Osteocyte (in vitro differentiated cells): ENCODE data around the gene NSUN4. TPM values are rescaled to one million over a fixed set of nuclear protein-coding genes. Genes with fewer than 3 reads are reported as not detected.
A peak's percentile ranks its signal among the peaks of the same experiment; 100 is the strongest.
"Not testable (repeated sequence)": the region's sequence is repeated elsewhere in the genome, so short reads cannot be mapped to it uniquely, and the experiment has no call there.

Source experiments
- DNase-seq: peaks from one replicate; pipeline ENCODE4 v3.0.0; 2021; ENCODE audit warnings: mixed read lengths; ENCODE audit not compliant: unreplicated experiment; ENCODE audit errors: extremely low spot score
- H3K27ac Mint-ChIP-seq: one replicate; pipeline ENCODE4 v1.8.0; 2021; ENCODE audit warnings: mild to moderate bottlenecking, mixed read lengths; ENCODE audit not compliant: unreplicated experiment
- H3K27me3 Mint-ChIP-seq: one replicate; pipeline ENCODE4 v1.8.0; 2021; ENCODE audit warnings: mixed read lengths; ENCODE audit not compliant: unreplicated experiment
- H3K36me3 Mint-ChIP-seq: one replicate; pipeline ENCODE4 v1.8.0; 2021; ENCODE audit warnings: mixed read lengths; ENCODE audit not compliant: unreplicated experiment
- H3K4me1 Mint-ChIP-seq: one replicate; pipeline ENCODE4 v1.8.0; 2021; ENCODE audit warnings: mixed read lengths; ENCODE audit not compliant: unreplicated experiment
- H3K4me3 Mint-ChIP-seq: one replicate; pipeline ENCODE4 v1.8.0; 2021; ENCODE audit warnings: mild to moderate bottlenecking, moderate library complexity, mixed read lengths; ENCODE audit not compliant: unreplicated experiment
- H3K9me3 Mint-ChIP-seq: one replicate; pipeline ENCODE4 v1.8.0; 2021; ENCODE audit warnings: mixed read lengths; ENCODE audit not compliant: unreplicated experiment
- total RNA-seq: library from RNA; stranded (reverse); gene quantifications from 2 replicates; pipeline ENCODE4 v1.2.1, GENCODE V29; 2021
- TF ChIP-seq, protein P1 (sequence below): fragments of 200-600 bp; sonication (generic); IDR thresholded peaks from 2 replicates; pipeline ENCODE4 v1.5.0; 2021; ENCODE audit warnings: antibody characterized with exemption, mild to moderate bottlenecking, moderate library complexity

The NSUN4 gene
- total RNA-seq, 1 donor from 2014 or later, result 21.6 TPM

DNA sequence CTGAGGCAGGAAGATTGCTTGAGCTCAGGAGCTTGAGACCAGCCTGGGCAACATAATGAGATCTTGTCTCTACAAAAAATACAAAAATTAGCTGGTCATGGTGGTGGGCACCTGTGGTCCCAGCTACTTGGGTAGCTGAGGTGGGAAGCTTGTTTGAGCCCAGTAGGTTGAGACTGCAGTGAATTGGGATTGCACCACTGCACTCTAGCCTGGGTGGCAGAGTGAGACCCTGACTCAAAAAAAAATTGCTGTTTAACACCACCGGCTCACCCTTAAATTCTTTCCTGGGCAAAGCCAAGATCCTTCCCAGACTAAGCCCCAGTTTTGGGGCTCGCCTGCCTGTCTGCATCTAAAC, 6.6 kb upstream of the NSUN4 start:
- no peaks in the 10 kb centered on the region for H3K27me3 Mint-ChIP-seq
- no peak for DNase-seq
- TF ChIP-seq, protein P1, sequence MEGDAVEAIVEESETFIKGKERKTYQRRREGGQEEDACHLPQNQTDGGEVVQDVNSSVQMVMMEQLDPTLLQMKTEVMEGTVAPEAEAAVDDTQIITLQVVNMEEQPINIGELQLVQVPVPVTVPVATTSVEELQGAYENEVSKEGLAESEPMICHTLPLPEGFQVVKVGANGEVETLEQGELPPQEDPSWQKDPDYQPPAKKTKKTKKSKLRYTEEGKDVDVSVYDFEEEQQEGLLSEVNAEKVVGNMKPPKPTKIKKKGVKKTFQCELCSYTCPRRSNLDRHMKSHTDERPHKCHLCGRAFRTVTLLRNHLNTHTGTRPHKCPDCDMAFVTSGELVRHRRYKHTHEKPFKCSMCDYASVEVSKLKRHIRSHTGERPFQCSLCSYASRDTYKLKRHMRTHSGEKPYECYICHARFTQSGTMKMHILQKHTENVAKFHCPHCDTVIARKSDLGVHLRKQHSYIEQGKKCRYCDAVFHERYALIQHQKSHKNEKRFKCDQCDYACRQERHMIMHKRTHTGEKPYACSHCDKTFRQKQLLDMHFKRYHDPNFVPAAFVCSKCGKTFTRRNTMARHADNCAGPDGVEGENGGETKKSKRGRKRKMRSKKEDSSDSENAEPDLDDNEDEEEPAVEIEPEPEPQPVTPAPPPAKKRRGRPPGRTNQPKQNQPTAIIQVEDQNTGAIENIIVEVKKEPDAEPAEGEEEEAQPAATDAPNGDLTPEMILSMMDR, result no peak
- no peaks in the 10 kb centered on the region for H3K9me3 Mint-ChIP-seq
- H3K4me1 Mint-ChIP-seq, result peaks cover 2% of the 10 kb centered on the region
- no peak overlapping the region for H3K4me3 Mint-ChIP-seq
- no peak overlapping the region for H3K27ac Mint-ChIP-seq
- no peaks in the 10 kb centered on the region for H3K36me3 Mint-ChIP-seq

DNA sequence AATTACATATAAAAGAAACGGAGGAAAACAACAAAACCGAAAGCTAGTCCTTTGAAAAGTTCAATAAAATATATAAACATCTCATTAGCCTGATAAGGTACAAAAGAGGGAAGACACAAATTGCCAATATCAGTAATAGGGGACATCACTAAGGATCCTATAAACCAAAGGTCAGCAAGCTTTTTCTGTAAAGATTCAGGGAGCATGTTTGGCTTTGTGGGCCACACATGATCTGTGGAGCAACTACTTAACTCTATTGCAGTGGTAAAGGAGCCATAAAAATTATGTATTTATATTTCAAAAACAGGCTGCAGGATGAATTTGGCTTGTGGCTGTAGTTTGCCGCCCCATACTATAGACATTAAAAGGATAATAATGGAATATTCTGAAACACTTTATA, 5.5 kb upstream of the NSUN4 start:
- H3K9me3 Mint-ChIP-seq, result no peaks in the 10 kb centered on the region
- TF ChIP-seq, protein P1, result no peak
- no peaks in the 10 kb centered on the region for H3K36me3 Mint-ChIP-seq
- no peak overlapping the region for H3K27ac Mint-ChIP-seq
- H3K4me1 Mint-ChIP-seq, result peaks cover 10% of the 10 kb centered on the region
- no peaks in the 10 kb centered on the region for H3K27me3 Mint-ChIP-seq
- DNase-seq, result no peak
- H3K4me3 Mint-ChIP-seq, result no peak overlapping the region

DNA sequence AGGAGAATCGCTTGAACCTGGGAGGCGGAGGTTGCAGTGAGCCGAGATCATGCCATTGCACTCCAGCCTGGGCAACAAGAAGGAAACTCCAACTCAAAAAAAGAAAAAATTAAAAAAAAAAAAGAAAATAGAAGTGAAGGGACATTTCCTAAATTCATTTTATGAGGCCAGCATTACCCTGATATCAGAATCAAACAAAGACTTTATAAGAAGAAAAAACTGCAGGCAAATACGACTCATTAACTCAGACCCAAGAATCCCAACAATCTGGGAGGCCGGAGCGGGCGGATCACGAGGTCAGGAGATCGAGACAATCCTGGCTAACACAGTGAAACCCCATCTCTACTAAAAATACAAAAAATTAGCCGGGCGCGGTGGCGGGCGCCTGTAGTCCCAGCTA, 3.2 kb upstream of the NSUN4 start:
- H3K36me3 Mint-ChIP-seq, H3K27ac Mint-ChIP-seq, H3K27me3 Mint-ChIP-seq, H3K9me3 Mint-ChIP-seq, H3K4me3 Mint-ChIP-seq, DNase-seq: not testable (repeated sequence)
- peaks cover 28% of the 10 kb centered on the region for H3K4me1 Mint-ChIP-seq

DNA sequence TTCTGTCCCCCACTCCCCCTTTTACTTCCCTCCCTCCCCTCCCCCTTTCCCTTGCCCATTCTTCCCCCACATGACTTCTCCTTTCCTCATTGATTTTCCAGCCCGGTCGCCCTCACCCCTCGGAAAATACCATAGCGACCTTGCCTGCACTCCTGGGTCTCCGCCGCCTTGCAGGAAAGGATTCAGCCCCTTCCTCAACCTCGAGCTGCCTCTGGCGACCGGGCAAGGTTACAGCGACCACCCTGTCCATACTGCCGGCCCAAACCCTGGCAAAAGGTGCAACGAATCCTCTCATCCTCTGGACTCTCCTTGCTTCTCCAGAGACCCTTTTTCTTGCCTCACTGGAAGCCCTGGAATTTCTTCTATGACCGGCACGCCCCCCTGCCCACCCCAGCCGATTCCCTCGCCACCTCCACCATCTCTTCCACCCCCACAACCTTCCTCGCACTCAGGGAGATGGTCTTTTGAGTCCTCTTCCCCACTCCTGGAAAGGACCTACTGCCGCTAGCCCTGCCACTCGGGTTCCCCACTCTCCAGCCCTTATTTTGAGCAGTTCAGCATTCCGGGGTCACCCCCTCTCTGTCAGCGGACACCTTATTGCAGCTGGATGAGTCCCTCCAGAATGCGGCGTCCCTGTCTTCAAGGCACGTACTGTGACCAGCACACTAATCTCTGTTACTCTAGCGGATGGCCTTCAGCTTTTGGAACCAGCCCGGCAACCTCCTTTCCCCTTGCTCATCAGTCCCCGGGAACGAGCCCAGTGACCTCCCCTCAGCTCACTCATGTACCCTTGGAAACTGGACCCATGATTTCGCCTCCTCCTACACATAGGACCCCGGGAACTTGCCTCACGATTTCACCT, 846 bp downstream of the NSUN4 start:
- TF ChIP-seq, protein P1, result no peak
- Mint-ChIP-seq H3K36me3 (peaks cover 13% of the 10 kb centered on the region), H3K4me1 (peaks cover 32% of the 10 kb centered on the region), H3K27ac (peak overlapping the region; percentile 100), H3K9me3 (no peaks in the 10 kb centered on the region), H3K4me3 (peak overlapping the region; percentile 99), H3K27me3 (no peaks in the 10 kb centered on the region)
- DNase-seq, result no peak

DNA sequence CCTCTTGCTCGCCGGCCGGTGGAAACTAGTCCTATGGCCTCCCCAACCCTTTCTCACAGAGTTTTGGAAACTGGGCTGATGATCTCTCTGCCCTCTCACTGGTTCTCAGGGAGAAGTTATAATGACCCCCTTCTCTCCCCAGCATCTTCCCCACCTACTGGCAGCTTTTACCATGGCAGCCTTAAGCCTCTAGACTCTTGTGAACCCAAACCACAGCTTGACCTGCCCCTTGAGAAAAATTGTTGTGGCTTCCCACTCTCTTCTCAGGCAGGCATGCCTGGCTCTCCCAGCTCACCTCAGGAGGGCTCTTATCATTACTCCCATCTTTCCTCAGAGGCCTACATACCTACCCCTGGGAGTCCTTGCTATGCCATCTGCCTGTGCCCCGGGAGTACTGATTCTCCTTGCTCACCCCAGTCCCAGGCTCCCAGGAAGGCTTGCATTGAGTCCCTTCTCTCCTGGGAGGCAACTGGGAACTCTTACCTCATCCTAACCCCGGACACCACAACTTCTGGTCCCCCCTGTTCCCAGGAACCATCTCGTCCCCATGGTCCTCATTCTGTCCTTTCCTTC, 1.6 kb downstream of the NSUN4 start:
- Mint-ChIP-seq H3K4me3 (peak overlapping the region; percentile 99), H3K27ac (peak overlapping the region; percentile 100), H3K27me3 (no peaks in the 10 kb centered on the region), H3K4me1 (peaks cover 32% of the 10 kb centered on the region), H3K9me3 (no peaks in the 10 kb centered on the region), H3K36me3 (peaks cover 19% of the 10 kb centered on the region)
- TF ChIP-seq, protein P1, result peak; percentile 26
- DNase-seq, result no peak
